HUDEP-2 (cell line): ENCODE measurements around the gene MIA2.
"Not testable (repeated sequence)": the region's sequence is repeated elsewhere in the genome, so short reads cannot be mapped to it uniquely, and the experiment has no call there.

Source experiments
- DNase-seq, 76 experiments: peaks; one replicate each; lab custom pipeline; 2025; ENCODE audit not compliant: unreplicated experiment in 76 of 76; lab: John Stamatoyannopoulos, UW

The MIA2 gene

DNA sequence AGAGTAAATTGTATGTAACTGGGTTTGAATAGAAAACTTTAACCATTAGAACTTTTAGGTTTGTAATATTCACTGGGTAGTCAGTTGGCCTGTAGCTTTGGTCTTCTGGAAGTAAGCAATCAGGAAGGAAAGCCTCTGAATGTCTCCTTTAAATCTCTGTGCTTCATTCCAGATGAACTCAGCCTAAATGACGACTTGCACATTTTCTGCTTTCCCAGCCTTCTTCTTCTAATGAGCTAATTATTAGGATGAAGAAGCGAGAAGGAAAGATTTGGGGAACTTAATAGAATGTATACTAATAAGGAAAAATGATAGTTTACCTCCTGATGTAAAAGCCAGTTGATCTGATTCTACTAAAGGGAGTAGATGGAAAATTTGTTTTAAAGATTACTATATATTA, 90.4 kb downstream of the MIA2 start:
- DNase-seq, result no peak

DNA sequence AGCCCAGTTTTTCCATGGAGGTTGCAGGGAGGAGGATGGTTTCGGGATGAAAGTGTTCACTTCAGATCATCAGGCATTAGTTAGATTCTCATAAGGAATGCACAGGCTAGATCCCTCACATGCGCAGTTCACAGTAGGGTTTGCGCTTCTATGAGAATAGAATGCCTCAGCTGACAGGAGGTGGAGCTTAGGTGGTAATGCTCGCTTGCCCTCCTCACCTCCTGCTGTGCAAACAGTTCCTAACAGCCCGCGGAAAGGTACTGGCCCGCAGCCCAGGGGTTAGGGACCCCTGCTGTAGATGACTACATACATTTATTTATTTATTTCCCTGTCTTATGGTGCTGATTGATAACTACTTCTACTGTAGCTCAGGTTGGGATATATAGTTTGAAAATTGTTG, 105.3 kb downstream of the MIA2 start:
- DNase-seq, result no peak

DNA sequence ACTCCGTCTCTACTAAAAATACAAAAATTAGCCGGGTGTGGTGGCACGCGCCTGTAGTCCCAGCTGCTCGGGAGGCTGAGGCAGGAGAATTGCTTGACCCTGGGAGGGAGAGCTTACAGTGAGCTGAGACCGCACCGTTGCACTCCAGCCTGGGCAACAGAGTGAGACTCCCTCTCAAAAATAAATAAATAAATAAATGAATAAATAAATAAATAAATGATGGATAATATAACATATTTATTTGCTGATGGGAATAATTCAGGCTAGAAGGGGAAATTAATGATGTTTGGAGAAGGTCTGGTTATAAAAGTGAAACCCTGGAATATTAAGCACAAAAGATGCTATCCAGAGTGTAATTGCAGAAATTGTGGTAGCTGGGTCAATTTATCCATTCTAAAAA, 107.4 kb downstream of the MIA2 start:
- not testable (repeated sequence) for DNase-seq

DNA sequence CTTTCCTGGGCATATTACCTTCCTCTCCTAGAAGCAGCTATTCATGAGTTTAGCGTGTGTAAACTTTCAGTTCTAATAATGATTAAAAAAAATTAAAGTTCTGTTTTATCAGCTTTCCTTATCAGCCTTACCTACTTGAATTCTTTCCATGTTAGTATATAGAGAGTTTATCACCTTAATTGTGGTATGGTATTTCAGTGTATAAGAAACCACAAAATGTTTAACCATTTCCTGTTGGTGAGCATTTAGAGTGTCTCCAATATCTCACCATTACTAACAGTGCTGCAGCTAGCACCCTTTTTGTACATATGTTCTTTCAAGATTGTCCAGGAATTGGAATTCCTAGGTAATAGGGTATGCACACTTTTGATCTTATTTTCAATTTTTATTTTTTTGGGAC, 109.1 kb downstream of the MIA2 start:
- no peak for DNase-seq

DNA sequence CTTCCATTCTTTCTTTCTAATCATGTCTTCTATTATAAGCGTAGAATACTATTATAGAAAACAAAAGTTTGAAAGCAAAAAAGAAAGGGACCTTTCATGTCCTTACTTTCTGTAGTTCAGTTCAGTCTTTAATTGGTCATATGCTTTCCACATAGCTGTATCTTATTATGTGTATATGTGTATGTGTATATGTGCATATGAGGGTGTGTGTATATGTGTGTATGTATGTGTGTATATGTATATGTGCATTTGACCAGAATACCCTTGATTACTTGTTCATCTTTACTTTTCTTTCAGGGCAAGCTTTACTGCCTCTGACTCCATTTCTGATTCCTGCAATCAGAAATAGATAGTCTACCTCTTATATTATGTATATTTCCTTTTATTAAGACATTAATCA, 109.9 kb downstream of the MIA2 start:
- no peak for DNase-seq

DNA sequence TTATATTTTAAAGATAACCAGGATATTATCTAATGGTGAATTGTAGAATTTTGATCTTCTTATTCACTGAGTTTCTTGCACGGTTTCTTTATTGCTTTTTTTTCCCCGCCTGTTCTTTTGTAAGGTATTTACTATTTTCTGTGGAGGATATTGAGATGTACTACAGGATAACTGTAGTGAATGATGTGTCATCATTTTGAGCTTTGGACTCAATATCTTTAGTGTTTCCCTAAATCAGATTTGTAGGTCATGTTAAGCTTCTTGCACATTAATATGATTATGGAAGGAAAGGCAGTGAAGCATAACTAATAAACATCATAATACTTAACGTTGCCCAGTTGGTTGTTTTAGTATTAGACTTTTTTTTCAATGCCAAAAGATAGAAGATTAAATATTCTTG, 117.2 kb downstream of the MIA2 start:
- no peak for DNase-seq

DNA sequence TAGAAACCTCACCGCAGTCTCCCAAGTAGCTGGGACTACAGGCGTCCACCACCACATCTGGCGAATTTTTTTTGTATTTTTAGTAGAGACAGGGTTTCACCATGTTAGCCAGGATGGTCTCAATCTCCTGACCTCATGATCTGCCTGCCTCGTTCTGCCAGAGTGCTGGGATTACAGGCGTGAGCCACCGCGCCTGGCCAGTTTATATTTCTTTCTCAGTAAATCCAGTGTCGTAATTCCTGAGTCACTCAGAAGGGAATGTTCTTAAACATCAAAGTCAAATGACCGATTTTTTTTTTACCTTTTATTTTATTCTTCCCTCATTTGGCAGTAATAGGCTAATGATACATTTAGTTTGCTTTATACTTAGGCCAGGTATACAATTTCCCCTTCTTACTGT, 118.0 kb downstream of the MIA2 start:
- no peak for DNase-seq

DNA sequence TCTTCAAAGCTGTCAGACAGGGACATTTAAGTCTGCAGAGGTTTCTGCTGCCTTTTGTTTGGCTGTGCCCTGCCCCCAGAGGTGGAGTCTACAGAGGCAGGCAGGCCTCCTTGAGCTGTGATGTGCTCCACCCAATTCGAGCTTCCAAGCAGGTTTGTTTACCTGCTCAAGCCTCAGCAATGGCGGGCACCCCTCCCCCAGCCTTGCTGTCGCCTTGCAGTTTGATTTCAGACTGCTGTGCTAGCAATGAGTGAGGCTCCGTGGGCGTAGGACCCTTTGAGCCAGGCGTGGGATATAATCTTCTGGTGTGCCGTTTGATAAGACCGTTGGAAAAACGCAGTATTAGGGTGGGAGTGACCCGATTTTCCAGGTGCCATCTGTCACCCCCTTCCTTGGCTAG, 125.4 kb downstream of the MIA2 start:
- not testable (repeated sequence) for DNase-seq

DNA sequence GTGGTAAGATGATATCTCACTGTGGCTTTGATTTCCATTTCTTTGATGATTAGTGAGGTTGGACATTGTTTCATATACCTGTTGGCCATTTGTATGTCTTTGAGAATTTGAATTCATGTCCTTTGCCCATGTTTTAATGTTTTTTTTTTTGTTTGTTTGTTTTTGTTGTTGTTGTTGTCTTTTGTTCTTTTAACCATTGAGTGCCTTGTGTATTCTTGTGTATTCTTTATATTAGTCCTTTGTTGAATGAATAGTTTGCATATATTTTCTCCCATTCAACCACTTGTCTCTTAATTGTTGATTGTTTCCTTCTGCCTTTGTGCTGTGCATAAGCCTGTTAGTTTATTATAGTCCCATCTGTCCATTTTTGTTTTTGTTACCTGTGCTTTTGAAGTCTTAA, 126.6 kb downstream of the MIA2 start:
- DNase-seq, result no peak

DNA sequence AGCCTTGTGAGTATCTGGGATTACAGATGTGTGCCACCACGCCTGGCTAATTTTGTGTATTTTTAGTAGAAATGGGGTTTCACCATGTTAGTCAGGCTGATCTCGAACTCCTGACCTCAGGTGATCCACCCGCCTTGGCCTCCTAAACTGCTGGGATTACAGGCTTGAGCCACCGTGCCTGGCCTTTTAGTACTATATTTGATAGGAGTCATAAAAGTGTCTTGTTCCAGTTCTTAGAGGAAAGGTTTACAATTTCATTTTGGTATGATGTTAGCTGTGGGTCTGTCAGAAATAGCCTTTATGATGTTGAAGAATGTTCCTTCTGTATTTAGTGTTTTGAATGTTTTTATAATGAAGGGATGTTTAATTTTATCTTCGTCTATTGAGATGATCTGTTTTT, 127.8 kb downstream of the MIA2 start:
- not testable (repeated sequence) for DNase-seq

DNA sequence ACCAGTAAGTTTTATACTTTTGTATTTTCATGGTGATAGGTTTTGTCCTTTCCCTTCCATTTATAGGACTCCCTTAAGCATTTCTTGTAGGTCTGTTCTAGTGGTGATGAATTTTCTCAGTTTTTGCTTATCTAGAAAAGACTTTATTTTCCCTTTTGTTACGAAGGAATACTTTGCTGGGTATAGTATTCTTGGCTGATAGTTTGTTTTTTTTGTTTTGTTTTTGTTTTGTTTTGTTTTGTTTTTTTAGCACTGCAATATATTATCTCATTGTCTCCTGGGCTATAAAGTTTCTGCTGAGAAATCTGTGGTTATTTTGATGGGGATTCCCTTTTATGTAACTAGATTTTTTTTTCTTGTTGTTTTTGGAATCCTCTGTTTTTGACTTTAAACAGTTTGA, 130.8 kb downstream of the MIA2 start:
- DNase-seq, result no peak

DNA sequence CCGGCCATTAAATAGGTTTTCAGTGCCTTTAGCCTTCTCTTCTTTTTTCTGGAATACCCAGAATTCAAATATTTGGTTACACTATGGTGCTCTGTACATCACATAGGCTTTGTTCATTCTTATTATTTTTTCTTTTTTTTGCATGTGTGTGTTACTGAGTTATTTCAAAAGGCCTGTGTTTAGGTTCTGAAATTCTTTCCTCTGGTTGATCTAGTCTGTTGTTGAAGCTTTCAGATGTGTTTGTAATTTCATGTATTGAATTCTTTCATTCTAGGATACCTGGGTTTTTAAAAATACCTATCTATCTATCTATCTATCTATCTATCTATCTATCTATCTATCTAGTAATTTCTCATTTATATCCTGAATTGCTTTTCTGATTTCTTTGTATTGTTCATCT, 131.6 kb downstream of the MIA2 start:
- DNase-seq, result no peak

DNA sequence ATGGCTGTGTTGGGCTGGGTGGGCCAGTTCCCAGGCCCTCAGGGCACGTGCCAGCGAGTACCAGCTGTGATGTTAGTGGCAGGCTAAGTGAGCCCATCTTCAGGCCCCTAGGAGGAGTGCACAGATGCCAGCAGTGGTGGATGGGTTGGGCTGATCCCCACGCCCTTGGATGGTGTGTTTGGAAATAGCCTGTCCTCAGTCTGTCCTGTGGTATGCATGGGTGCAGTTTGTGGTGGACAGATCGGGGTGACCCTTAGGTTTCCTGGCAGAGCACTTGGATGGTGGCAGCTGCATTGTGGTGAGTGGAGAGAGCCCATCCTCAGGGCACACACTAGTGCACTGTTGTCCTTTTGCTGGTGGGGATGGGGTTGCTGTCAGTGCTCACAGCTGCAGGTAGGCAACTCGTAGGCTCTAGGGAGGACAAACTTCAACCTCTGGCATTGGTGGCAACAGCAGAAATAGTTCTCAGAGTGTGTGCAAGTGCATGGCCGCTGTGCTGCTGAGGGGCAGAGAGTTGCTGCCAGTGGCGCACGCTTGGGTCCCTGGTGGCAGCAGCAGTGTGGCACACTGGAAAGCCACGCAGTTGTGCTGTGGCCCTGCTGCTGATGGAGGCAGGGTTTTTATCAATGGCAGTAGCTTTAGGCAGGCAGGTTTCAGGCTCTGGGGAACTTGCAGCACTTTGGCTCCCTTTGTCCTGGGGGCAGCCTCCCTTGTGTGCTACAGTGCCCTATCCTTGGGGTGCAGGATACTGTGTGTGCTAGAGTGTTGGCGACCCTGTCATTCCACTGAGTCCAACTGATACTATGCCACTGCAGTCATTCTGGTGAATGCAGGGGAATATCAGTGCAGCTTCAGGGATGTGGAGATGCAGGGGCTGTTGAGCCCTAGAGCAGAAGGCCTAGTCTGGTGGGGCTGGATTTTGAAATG, 133.0 kb downstream of the MIA2 start:
- DNase-seq, result no peak

DNA sequence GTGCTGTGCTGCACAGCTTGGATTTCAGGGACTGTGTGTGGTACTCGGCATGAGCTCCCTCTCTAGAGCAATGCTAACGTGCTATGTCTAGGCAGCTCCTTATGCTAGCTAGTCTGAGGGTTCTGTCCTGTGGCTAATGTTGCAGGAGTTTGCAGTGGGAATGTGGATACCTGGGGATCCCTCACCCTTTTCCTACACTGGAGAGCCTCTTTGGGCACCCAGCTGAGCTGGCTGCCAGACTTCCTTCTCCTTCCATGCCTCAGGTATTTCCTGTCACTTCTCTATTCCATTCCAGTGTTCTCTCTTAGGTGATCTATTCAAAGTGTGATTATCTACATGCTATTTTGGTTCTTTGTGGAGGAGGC, 133.7 kb downstream of the MIA2 start:
- DNase-seq, result no peak

DNA sequence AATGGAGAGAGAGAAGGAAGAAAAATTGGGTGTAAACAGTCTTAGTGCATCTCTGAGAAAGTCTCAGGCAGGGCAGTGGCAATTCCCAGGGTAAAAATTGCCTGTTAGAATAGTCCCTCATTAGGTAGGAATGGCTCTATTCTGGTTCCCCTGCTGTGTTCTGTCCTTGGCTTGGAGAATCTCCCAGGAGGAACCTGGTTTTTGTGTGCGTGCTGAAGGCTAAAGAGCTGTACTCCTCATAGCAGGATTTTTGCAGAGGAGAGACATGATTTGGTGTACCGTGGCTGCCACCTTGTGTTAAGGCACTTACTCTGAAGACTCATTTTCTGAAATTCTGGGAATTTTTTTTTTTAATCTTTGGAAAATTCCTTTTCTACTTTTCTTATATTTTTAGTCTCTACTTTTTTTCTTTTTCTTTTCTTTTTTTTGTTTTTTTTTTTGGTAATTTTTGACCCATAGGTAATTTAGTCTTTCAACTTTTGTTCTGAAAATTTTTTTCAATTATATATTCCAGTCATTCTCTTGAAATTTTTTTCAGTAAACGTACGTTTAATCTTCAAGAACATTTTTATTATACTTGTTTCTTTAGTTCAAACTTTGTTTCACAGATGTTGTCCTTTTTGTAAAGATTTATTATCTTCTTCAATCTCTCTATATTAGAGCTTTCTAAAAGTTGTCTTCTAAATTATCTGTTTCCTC, 134.7 kb downstream of the MIA2 start:
- peak in 39 of 76 experiments; percentile 1 to 50 (median 16) for DNase-seq

DNA sequence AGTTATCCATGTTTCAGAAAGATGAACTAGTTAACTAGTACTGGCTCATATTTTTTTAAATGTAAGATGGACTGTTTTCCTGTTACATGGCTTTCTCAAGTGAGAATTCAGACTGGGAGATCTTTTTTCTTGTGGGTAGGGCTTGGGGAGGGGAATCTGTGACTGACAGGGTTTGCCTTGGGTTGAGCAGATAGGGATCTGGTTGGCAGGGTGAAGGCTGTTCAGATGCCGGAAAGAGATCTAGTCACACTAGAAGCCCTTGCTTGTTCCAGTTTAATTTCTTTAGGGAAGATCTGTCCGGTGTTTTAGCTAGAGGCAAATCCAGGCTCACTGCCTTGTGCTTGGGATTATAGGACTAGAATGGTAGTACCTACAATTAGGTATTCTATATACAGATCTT, 135.3 kb downstream of the MIA2 start:
- DNase-seq, result peak in 6 of 76 experiments; percentile 1 to 23 (median 8)

DNA sequence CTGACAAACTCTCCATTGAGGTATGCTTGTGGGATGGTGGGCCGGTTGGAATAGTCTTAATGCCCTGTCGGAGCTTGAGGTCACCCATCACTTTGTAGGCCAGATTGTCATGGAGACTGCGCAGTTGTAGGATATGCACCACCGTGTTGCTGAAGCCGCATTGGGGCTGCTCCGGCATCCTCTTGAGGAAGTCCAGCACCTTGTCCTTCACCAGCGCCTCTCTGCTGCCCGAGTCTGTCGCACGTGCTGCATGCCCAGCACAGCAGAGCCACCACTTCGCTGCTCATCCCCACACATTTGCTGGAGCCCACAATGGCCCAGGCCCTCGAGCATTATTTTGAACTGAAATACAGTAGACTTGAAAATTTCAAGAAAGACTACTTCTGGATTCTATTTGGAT, 136.7 kb downstream of the MIA2 start:
- DNase-seq, result no peak

DNA sequence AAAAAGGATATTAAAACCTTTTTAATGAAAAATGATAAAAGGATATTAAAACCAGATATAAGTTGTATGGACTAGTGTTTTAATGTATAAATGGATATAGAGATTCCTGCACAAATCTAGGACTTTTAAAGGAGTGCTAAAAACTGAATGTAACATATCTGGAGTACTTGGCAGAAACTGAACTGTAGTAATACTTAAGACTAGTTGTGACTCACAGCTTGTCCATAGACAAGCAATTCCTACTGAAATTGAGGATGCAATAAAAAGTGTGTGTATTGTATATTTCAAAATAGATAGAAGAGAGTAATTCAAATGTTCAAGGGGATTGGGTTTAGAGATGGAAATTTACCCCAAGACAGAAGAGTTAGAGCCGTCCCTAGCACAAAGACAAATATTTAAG, 138.9 kb downstream of the MIA2 start:
- DNase-seq, result no peak

DNA sequence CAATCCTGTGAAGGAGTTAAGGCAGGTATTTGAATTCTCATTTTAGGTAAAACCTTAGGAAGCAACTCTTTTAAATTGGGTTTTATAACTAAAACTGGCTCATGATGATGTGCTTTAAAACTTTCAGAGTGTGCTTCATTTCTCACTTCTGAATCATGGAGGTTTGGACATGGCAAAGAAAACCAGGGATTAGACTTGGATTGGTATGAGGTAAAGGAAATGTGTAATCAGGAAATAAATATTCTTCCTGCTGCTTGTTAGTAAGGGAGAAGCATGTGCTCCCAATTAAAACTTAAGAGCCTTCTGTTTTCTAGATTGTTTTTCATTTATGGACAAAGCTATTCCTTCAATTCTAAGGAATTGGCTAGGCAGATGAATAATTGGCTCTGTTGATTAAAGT, 141.1 kb downstream of the MIA2 start:
- no peak for DNase-seq

DNA sequence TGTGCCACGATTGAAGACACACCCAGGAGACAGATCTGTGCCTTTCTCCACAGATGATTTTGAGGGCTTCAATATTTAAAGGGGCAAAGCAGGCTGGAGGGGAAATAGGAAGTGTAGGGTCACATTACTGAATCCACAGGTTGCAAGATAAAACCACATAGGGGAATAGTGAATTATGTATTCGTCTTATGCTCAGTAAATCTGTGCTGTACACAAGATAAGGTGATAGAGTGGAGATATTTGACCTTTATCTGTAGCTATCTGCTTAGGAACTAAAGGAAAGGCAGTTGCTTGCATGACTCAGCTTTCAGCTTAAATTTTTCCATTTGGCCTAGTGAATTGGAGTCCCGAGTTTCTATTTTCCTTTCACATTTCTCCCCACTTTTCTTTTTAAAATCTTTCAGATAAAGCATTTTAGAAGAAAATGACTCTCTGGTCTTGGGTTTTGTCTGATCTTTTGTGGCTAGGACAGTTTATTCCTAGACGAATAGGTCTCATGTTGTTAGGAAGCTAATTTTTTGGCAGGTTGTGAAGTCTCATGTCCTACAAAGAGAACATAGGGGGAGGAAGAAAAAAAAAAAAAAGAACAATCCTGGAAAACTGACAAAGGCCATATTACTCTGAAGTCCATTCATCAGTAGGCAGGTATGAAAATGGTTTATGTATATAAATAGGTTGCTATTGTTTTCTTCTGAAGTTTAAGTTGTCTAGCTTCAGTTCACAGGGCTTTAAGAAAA, 143.1 kb downstream of the MIA2 start:
- no peak for DNase-seq

DNA sequence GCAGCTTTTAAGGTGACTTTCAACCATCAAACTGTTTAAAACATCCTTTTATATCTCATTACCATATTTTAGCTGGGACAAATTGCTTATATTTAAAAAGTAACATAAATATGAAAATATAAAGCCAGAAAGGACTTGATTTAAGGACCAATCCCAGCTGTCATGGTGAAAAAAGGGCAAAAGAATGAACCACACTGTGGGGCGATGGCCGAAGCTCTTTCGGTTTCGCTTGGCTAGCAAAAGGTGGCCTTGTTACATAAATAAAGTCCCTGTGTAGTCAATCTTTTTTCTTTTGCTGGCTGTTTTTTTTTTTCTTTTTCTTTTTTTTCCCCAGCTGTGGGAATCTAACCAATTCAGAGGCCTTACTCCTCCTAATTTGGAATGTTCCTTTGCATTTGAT, 147.7 kb downstream of the MIA2 start:
- no peak for DNase-seq

DNA sequence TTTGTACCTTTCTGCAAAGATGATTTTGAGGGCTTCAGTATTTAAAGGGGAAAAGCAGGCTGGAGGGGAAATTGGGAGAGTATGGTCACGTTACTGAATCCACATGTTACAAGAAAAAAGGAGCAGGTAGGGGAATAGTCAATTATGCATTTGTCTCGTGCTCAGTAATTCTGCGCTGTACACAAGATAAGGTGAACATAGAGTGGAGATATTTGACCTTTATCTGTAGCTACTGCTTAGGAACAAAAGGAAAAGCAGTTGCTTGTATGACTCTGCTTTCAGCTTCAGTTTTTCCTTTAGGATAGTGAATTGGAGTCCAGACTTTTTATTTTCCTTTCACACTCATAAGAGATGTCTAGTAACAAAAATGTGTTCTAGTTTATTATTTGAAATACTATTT, 148.7 kb downstream of the MIA2 start:
- no peak for DNase-seq
